CD14-positive monocyte (primary cell): ENCODE measurements around the gene PFKP. TPM values are rescaled to one million over a fixed set of nuclear protein-coding genes. Genes with fewer than 3 reads are reported as not detected.
A peak's percentile ranks its signal among the peaks of the same experiment; 100 is the strongest.

Source experiments
- DNase-seq, 3 donors: peaks; one replicate each; pipeline ENCODE4 v3.0.0-alpha.2; 2011 to 2022
- H2AFZ ChIP-seq: 2 replicates; pipeline ENCODE4 v1.6.0; 2012; ENCODE audit warnings: mild to moderate bottlenecking, low read depth, low read length, inconsistent platforms; ENCODE audit not compliant: insufficient read depth, poor library complexity, severe bottlenecking
- H3K27ac ChIP-seq, 2 donors: 1 replicate in 1 of 2; 2 replicates in 1 of 2; pipeline ENCODE4 v1.5.1; 2012 to 2013; ENCODE audit warnings: low read length in 2 of 2, control low read depth in 1 of 2, inconsistent platforms in 1 of 2, low read depth in 1 of 2, mild to moderate bottlenecking in 1 of 2
- H3K27me3 ChIP-seq, 2 donors: one replicate each; pipeline versions ENCODE4 v1.6.0 to v1.6.1; 2011 to 2013; ENCODE audit warnings: low read length in 2 of 2; ENCODE audit not compliant: control insufficient read depth in 2 of 2, insufficient read depth in 2 of 2
- H3K36me3 ChIP-seq, 2 donors: replicated peaks in 1 of 2; 1 replicate in 1 of 2; 2 replicates in 1 of 2; pipeline versions ENCODE4 v1.5.1 to v1.6.1; 2012 to 2013; ENCODE audit warnings: low read length in 2 of 2, control low read depth in 1 of 2, inconsistent platforms in 1 of 2, mild to moderate bottlenecking in 1 of 2; ENCODE audit not compliant: insufficient read depth in 2 of 2, control insufficient read depth in 1 of 2
- H3K4me1 ChIP-seq, 2 donors: 1 replicate in 1 of 2; 2 replicates in 1 of 2; pipeline versions ENCODE4 v1.5.1 to v1.6.1; 2012 to 2013; ENCODE audit warnings: low read length in 2 of 2, control low read depth in 1 of 2, inconsistent platforms in 1 of 2, mild to moderate bottlenecking in 1 of 2, moderate library complexity in 1 of 2; ENCODE audit not compliant: insufficient read depth in 2 of 2, control insufficient read depth in 1 of 2
- H3K4me2 ChIP-seq: replicated peaks from 2 replicates; pipeline ENCODE3; 2012; ENCODE audit warnings: low read length, moderate library complexity, mild to moderate bottlenecking; ENCODE audit not compliant: poor library complexity, severe bottlenecking; ENCODE audit errors: extremely low read depth
- H3K4me3 ChIP-seq, 3 experiments: fragments of 200-600 bp in 1 of 3; sonication (generic) in 1 of 3; replicated peaks in 1 of 3; 1 replicate in 2 of 3; 2 replicates in 1 of 3; pipeline ENCODE4 v1.5.1; 2011 to 2013; ENCODE audit warnings: low read length in 3 of 3, mild to moderate bottlenecking in 3 of 3, control low read depth in 2 of 3, low read depth in 2 of 3, inconsistent platforms in 1 of 3, moderate library complexity in 1 of 3
- H3K79me2 ChIP-seq: 2 replicates; pipeline ENCODE4 v1.6.0; 2012; ENCODE audit warnings: mild to moderate bottlenecking, control low read depth, inconsistent platforms, low read length, moderate library complexity; ENCODE audit not compliant: insufficient read depth
- H3K9ac ChIP-seq: 2 replicates; pipeline ENCODE4 v1.6.0; 2017; ENCODE audit warnings: low read length, mild to moderate bottlenecking; ENCODE audit not compliant: insufficient read depth, poor library complexity, severe bottlenecking
- H3K9me3 ChIP-seq, 2 donors: replicated peaks in 1 of 2; 1 replicate in 1 of 2; 2 replicates in 1 of 2; pipeline versions ENCODE4 v1.5.1 to v1.6.1; 2012 to 2013; ENCODE audit warnings: low read length in 2 of 2, control low read depth in 1 of 2; ENCODE audit not compliant: control insufficient read depth in 1 of 2, insufficient read depth in 1 of 2
- H4K20me1 ChIP-seq: 2 replicates; pipeline ENCODE4 v1.6.0; 2012; ENCODE audit warnings: mild to moderate bottlenecking, low read length, control low read depth, moderate library complexity; ENCODE audit not compliant: insufficient read depth
- H3K27ac Mint-ChIP-seq, 7 donors: one replicate each; pipeline ENCODE4 v1.8.0; 2020; ENCODE audit warnings: mild to moderate bottlenecking in 7 of 7, mixed read lengths in 7 of 7, moderate library complexity in 6 of 7, inconsistent platforms in 2 of 7
- H3K27me3 Mint-ChIP-seq, 3 donors: one replicate each; pipeline ENCODE4 v1.8.0; 2021 to 2022; ENCODE audit warnings: low read depth in 3 of 3, mild to moderate bottlenecking in 3 of 3, mixed read lengths in 3 of 3, moderate library complexity in 3 of 3, inconsistent platforms in 1 of 3
- H3K36me3 Mint-ChIP-seq, 2 donors: one replicate each; pipeline ENCODE4 v1.8.0; 2020; ENCODE audit warnings: mixed read lengths in 2 of 2, inconsistent platforms in 1 of 2, mild to moderate bottlenecking in 1 of 2
- H3K4me1 Mint-ChIP-seq: one replicate; pipeline ENCODE4 v1.8.0; 2020; ENCODE audit warnings: mild to moderate bottlenecking, mixed read lengths
- H3K4me3 Mint-ChIP-seq, 2 donors: one replicate each; pipeline ENCODE4 v1.8.0; 2020; ENCODE audit warnings: mild to moderate bottlenecking in 2 of 2, mixed read lengths in 2 of 2, moderate library complexity in 1 of 2
- H3K9me3 Mint-ChIP-seq, 7 donors: one replicate each; pipeline ENCODE4 v1.8.0; 2020 to 2022; ENCODE audit warnings: mixed read lengths in 7 of 7, mild to moderate bottlenecking in 6 of 7, moderate library complexity in 6 of 7, inconsistent platforms in 2 of 7
- WGBS: methylation state at CpG from one replicate; pipeline ENCODE4 v1.1.5; 2013; ENCODE audit warnings: missing lambda C conversion rate; ENCODE audit not compliant: insufficient coverage; 5-methylcytosine and 5-hydroxymethylcytosine counted together
- intact Hi-C, 2 donors: fragments of 100-400 bp; cut with micrococcal nuclease; formaldehyde crosslinking; loops; one replicate each; pipeline versions ENCODE4 v1.15.0 to v1.15.1; 2023
- polyA plus RNA-seq, 3 donors: library from polyadenylated mRNA; depleted of rRNA in 1 of 3; unstranded in 2 of 3; stranded (reverse) in 1 of 3; fragments of 300-500 nt in 2 of 3; fragments of >200 nt in 1 of 3; fragmentation: Illumina TruSeq in 2 of 3; gene quantifications; 1 replicate in 2 of 3; 2 replicates in 1 of 3; pipeline ENCODE4 v1.2.3, GENCODE V29; 2012 to 2021
- TF ChIP-seq, protein P1 (sequence below): fragments of 200-600 bp; IDR thresholded peaks from one replicate; pipeline ENCODE4 v1.8.0; 2022; ENCODE audit warnings: antibody characterized with exemption, mild to moderate bottlenecking

Gene PFKP
- polyA plus RNA-seq, 3 donors: 6.5 to 14.2 (median 8.1) TPM

DNA sequence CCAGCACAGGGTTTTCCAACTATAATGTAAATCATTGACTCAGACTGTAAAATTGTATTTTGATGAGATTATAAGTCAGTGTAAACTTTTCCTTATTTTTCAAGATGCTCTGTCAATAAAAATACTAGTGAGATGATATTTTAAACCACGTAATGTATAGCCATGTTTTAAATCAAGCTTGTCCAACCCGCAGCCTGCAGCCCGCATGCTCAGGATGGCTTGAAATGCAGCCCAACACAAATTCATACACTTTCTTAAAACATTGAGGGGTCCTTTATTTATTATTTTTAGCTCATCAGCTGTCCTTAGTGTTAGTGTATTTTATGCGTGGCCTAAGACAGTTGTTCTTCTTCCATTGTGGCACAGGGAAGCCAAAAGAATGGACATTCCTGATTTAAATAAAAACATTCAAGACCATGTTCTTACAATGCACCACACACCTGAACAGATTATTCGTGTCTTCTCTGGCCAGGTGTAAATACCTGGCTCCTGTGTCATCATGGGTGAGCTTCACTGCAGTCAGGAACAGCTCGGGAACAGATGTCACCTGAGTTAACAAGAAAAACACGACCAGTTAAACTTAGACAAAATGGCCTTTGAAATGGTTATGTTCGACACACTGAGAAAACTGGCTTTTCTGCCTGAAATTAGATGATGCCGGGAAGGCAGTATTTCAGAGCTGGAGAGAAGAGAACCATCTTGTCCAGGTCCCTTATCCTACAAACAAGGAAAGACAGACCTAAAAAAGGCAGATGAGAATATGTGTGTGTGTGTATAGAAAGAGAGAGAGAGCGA lies 99.3 kb downstream of the PFKP start:
- Histone ChIP-seq H3K9ac (no peak overlapping the region), H3K4me3 (no peak overlapping the region), H3K4me1 (peaks cover 5% of the 10 kb centered on the region in 2 donors), H3K27ac (no peak overlapping the region), H2AFZ (no peak overlapping the region), H3K36me3 (peaks cover 75 to 82% of the 10 kb centered on the region in 2 donors), H3K9me3 (no peaks in the 10 kb centered on the region), H3K79me2 (peaks cover 10% of the 10 kb centered on the region), H3K4me2 (no peak overlapping the region), H4K20me1 (no peaks in the 10 kb centered on the region), H3K27me3 (no peaks in the 10 kb centered on the region)
- no peak overlapping the region for H3K27ac Mint-ChIP-seq
- H3K4me3 Mint-ChIP-seq: no peak overlapping the region
- TF ChIP-seq, protein P1, sequence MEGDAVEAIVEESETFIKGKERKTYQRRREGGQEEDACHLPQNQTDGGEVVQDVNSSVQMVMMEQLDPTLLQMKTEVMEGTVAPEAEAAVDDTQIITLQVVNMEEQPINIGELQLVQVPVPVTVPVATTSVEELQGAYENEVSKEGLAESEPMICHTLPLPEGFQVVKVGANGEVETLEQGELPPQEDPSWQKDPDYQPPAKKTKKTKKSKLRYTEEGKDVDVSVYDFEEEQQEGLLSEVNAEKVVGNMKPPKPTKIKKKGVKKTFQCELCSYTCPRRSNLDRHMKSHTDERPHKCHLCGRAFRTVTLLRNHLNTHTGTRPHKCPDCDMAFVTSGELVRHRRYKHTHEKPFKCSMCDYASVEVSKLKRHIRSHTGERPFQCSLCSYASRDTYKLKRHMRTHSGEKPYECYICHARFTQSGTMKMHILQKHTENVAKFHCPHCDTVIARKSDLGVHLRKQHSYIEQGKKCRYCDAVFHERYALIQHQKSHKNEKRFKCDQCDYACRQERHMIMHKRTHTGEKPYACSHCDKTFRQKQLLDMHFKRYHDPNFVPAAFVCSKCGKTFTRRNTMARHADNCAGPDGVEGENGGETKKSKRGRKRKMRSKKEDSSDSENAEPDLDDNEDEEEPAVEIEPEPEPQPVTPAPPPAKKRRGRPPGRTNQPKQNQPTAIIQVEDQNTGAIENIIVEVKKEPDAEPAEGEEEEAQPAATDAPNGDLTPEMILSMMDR: no peak
- WGBS: 100% methylated on average over 1 of the region's 10 CpGs
- peaks cover 9% of the 10 kb centered on the region for H3K4me1 Mint-ChIP-seq
- no peaks in the 10 kb centered on the region for H3K9me3 Mint-ChIP-seq
- DNase-seq: no peak
- peaks cover 72 to 74% of the 10 kb centered on the region in 2 donors for H3K36me3 Mint-ChIP-seq
- intact Hi-C loops: no loop called here
- H3K27me3 Mint-ChIP-seq: peaks cover 0 to 2% (median 0%) of the 10 kb centered on the region in 3 donors

- Mint-ChIP-seq H3K27ac (peak overlapping the region in 2 of 7 donors; percentile 10 to 44), H3K27me3 (peaks cover 0 to 2% (median 0%) of the 10 kb centered on the region in 3 donors), H3K4me3 (no peak overlapping the region), H3K36me3 (peaks cover 63 to 64% of the 10 kb centered on the region in 2 donors), H3K4me1 (peaks cover 13% of the 10 kb centered on the region), H3K9me3 (peaks cover 0 to 2% (median 0%) of the 10 kb centered on the region in 7 donors)
- Histone ChIP-seq H3K27ac (peak overlapping the region in 1 of 2 donors; percentile 20), H3K9ac (no peak overlapping the region), H3K27me3 (no peaks in the 10 kb centered on the region), H4K20me1 (no peaks in the 10 kb centered on the region), H2AFZ (no peak overlapping the region), H3K9me3 (no peaks in the 10 kb centered on the region), H3K79me2 (peaks cover 14% of the 10 kb centered on the region), H3K4me2 (no peak overlapping the region), H3K4me1 (peaks cover 9 to 11% of the 10 kb centered on the region in 2 donors), H3K4me3 (no peak overlapping the region), H3K36me3 (peaks cover 67 to 71% of the 10 kb centered on the region in 2 donors)
- no peak for DNase-seq
- intact Hi-C loops: no loop called here
- 96% methylated on average over 16 of the region's 21 CpGs for WGBS
- TF ChIP-seq, protein P1: no peak
Measured at GRCh38 chr10:3167611-3168330, 100.4 kb downstream of the PFKP start.
